ENCODE results near the gene SIK3.
"Not testable (repeated sequence)": the region's sequence is repeated elsewhere in the genome, so short reads cannot be mapped to it uniquely, and the experiment has no call there.

Gene SIK3

GRCh38 chr11:116834535-116835041 is 263.6 kb downstream of the SIK3 start:
- not testable (repeated sequence) for DNase-seq

- DNase-seq: no peak
Measured at GRCh38 chr11:116833816-116834534, 264.3 kb downstream of the SIK3 start.

GRCh38 chr11:116833491-116833815 is 264.8 kb downstream of the SIK3 start:
- no peak for DNase-seq

GRCh38 chr11:116832350-116833290 is 265.6 kb downstream of the SIK3 start:
- no peak for DNase-seq

GRCh38 chr11:116831790-116832349 is 266.4 kb downstream of the SIK3 start:
- DNase-seq: no peak

GRCh38 chr11:116830184-116830912 is 267.9 kb downstream of the SIK3 start:
- no peak for DNase-seq

GRCh38 chr11:116829525-116830183 is 268.6 kb downstream of the SIK3 start, which contains the start of gene APOC3:
APOC3 (plus strand) TSS chr11:116829907; CDS start chr11:116830583, 676 bp downstream.
- no peak for DNase-seq

GRCh38 chr11:116828632-116829524 is 269.4 kb downstream of the SIK3 start:
- DNase-seq: no peak

GRCh38 chr11:116827461-116827860 is 270.8 kb downstream of the SIK3 start:
- no peak for DNase-seq

GRCh38 chr11:116826751-116827431 is 271.3 kb downstream of the SIK3 start:
- no peak for DNase-seq

- DNase-seq: no peak
Measured at GRCh38 chr11:116825854-116826750, 272.1 kb downstream of the SIK3 start.

GRCh38 chr11:116825434-116825833 is 272.8 kb downstream of the SIK3 start:
- no peak for DNase-seq

GRCh38 chr11:116823031-116823843 is 275.0 kb downstream of the SIK3 start, which contains the start of gene APOA4:
APOA4 (minus strand) TSS chr11:116823304; CDS start chr11:116823191, 113 bp downstream.
- DNase-seq: no peak

GRCh38 chr11:116822575-116822974 is 275.7 kb downstream of the SIK3 start:
- DNase-seq: no peak

GRCh38 chr11:116821050-116821918 is 276.9 kb downstream of the SIK3 start:
- DNase-seq: no peak

GRCh38 chr11:116819049-116819448 is 279.2 kb downstream of the SIK3 start:
- no peak for DNase-seq

- DNase-seq: no peak
Measured at GRCh38 chr11:116814502-116814901, 283.7 kb downstream of the SIK3 start.

Data from activated CD8-positive, alpha-beta memory T cell treated with anti-CD3 and anti-CD28 coated beads, Interleukin-2, amount 50 U/mL, for 4 hours (primary cell).